ENCODE measurements around the gene HECW1.
"Not testable (repeated sequence)": the region's sequence is repeated elsewhere in the genome, so short reads cannot be mapped to it uniquely, and the experiment has no call there.

The HECW1 gene

GRCh38 chr7:43309706-43310022 lies 197.2 kb downstream of the HECW1 start:
- no peak for DNase-seq (ENCODE audit: low read depth)

- DNase-seq (ENCODE audit: low read depth) = no peak
Measured at GRCh38 chr7:43311052-43311451, 198.6 kb downstream of the HECW1 start.

- no peak for DNase-seq (ENCODE audit: low read depth)
Measured at GRCh38 chr7:43311694-43312093, 199.2 kb downstream of the HECW1 start.

- DNase-seq (ENCODE audit: low read depth) = no peak
Measured at GRCh38 chr7:43313628-43314378, 201.4 kb downstream of the HECW1 start.

GRCh38 chr7:43314379-43315158 lies 202.1 kb downstream of the HECW1 start:
- DNase-seq (ENCODE audit: low read depth) = no peak

- no peak for DNase-seq (ENCODE audit: low read depth)
Measured at GRCh38 chr7:43317075-43317474, 204.6 kb downstream of the HECW1 start.

- no peak for DNase-seq (ENCODE audit: low read depth)
Measured at GRCh38 chr7:43318188-43318770, 205.8 kb downstream of the HECW1 start.

GRCh38 chr7:43325595-43325994 lies 213.1 kb downstream of the HECW1 start:
- DNase-seq (ENCODE audit: low read depth) = no peak

GRCh38 chr7:43328336-43328735 lies 215.9 kb downstream of the HECW1 start:
- DNase-seq (ENCODE audit: low read depth) = no peak

- DNase-seq (ENCODE audit: low read depth) = no peak
Measured at GRCh38 chr7:43328785-43329380, 216.4 kb downstream of the HECW1 start.

GRCh38 chr7:43332193-43332796 lies 219.8 kb downstream of the HECW1 start:
- DNase-seq (ENCODE audit: low read depth) = no peak

GRCh38 chr7:43337191-43337590 lies 224.7 kb downstream of the HECW1 start:
- DNase-seq (ENCODE audit: low read depth) = no peak

GRCh38 chr7:43337811-43338210 lies 225.4 kb downstream of the HECW1 start:
- DNase-seq (ENCODE audit: low read depth) = no peak

- DNase-seq (ENCODE audit: low read depth) = no peak
Measured at GRCh38 chr7:43341132-43341531, 228.7 kb downstream of the HECW1 start.

GRCh38 chr7:43343417-43343816 lies 231.0 kb downstream of the HECW1 start:
- not testable (repeated sequence) for DNase-seq (ENCODE audit: low read depth)

- not testable (repeated sequence) for DNase-seq (ENCODE audit: low read depth)
Measured at GRCh38 chr7:43345696-43346095, 233.2 kb downstream of the HECW1 start.

GRCh38 chr7:43351683-43352082 lies 239.2 kb downstream of the HECW1 start:
- DNase-seq (ENCODE audit: low read depth) = no peak

- no peak for DNase-seq (ENCODE audit: low read depth)
Measured at GRCh38 chr7:43353902-43354301, 241.5 kb downstream of the HECW1 start.

- no peak for DNase-seq (ENCODE audit: low read depth)
Measured at GRCh38 chr7:43362652-43363034, 250.2 kb downstream of the HECW1 start.

- no peak for DNase-seq (ENCODE audit: low read depth)
Measured at GRCh38 chr7:43363035-43363791, 250.8 kb downstream of the HECW1 start.

GRCh38 chr7:43364391-43364790 lies 251.9 kb downstream of the HECW1 start:
- DNase-seq (ENCODE audit: low read depth) = no peak
